GM12891 (cell line): ENCODE data around the gene TMEM119.
"Not testable (repeated sequence)": the region's sequence is repeated elsewhere in the genome, so short reads cannot be mapped to it uniquely, and the experiment has no call there.

Experiments used
- DNase-seq: peaks from one replicate; pipeline ENCODE4 v3.0.0; 2011; ENCODE audit warnings: low spot score; ENCODE audit not compliant: insufficient read length
- FAIRE-seq: peaks from 2 replicates; lab custom pipeline; 2011; peaks lifted over from hg19 to GRCh38; lab: Jason Lieb, UNC
- PAX5 ChIP-seq: IDR thresholded peaks from 2 replicates; pipeline ENCODE4 v1.6.1; 2011; ENCODE audit warnings: low read length, moderate library complexity, mild to moderate bottlenecking; ENCODE audit not compliant: insufficient read depth, severe bottlenecking
- POLR2A ChIP-seq: IDR thresholded peaks from 2 replicates; pipeline ENCODE4 v1.6.1; 2011; ENCODE audit warnings: low read depth, low read length, control low read depth
- POLR2AphosphoS5 ChIP-seq: IDR thresholded peaks from 2 replicates; pipeline ENCODE4 v1.6.1; 2011; ENCODE audit warnings: low read depth, low read length, control low read depth
- POU2F2 ChIP-seq: IDR thresholded peaks from 2 replicates; pipeline ENCODE4 v1.6.1; 2011; ENCODE audit warnings: low read depth, mild to moderate bottlenecking, control low read depth, low read length, moderate library complexity
- SPI1 ChIP-seq: IDR thresholded peaks from 2 replicates; pipeline ENCODE4 v1.6.1; 2011; ENCODE audit warnings: low read depth, low read length, control low read depth
- TAF1 ChIP-seq: IDR thresholded peaks from 2 replicates; pipeline ENCODE4 v1.6.1; 2011; ENCODE audit warnings: low read depth, low read length, control low read depth

Gene TMEM119

GRCh38 chr12:108575199-108575912, 22.5 kb downstream of the TMEM119 start:
- TF ChIP-seq POU2F2 (no peak), SPI1 (no peak)
- FAIRE-seq (no peak), DNase-seq (no peak)

- DNase-seq, FAIRE-seq: not testable (repeated sequence)
Measured at GRCh38 chr12:108574276-108574675, 23.6 kb downstream of the TMEM119 start.

GRCh38 chr12:108573317-108573716, 24.6 kb downstream of the TMEM119 start:
- no peak for DNase-seq

GRCh38 chr12:108572166-108572790, 25.6 kb downstream of the TMEM119 start:
- FAIRE-seq = peak; percentile 94

More at GRCh38 chr12:108573317-108573716, 24.6 kb downstream of the TMEM119 start:
- TF ChIP-seq SPI1 (no peak), POLR2A (no peak), POU2F2 (no peak), TAF1 (no peak), PAX5 (no peak), POLR2AphosphoS5 (no peak)
- FAIRE-seq = peak; percentile 71

GRCh38 chr12:108571609-108572165, 26.2 kb downstream of the TMEM119 start:
- no peak for DNase-seq
- FAIRE-seq = peak; percentile 5
- no peak for TF ChIP-seq TAF1
- TF ChIP-seq SPI1 = no peak
- TF ChIP-seq POLR2AphosphoS5 = no peak
- TF ChIP-seq PAX5 = no peak
- no peak for TF ChIP-seq POU2F2
- no peak; the same call in 1 of the 2 replicates for TF ChIP-seq POLR2A

More at GRCh38 chr12:108572166-108572790, 25.6 kb downstream of the TMEM119 start:
- no peak for DNase-seq
- TF ChIP-seq TAF1 = 0 out of 2 replicates have a peak, but pooled peaks have one; percentile 15
- TF ChIP-seq PAX5 = no peak
- TF ChIP-seq POLR2A = 0 out of 2 replicates have a peak, but pooled peaks have one; percentile 31
- peak; percentile 77; the same call in 1 of the 2 replicates for TF ChIP-seq POU2F2

GRCh38 chr12:108570743-108571608, 26.9 kb downstream of the TMEM119 start:
- TF ChIP-seq TAF1 (no peak), POU2F2 (no peak), SPI1 (no peak), POLR2A (no peak), POLR2AphosphoS5 (no peak), PAX5 (no peak)
- DNase-seq = no peak
- peak; percentile 40 for FAIRE-seq

- peak; percentile 97 for FAIRE-seq
- DNase-seq = no peak
- TF ChIP-seq PAX5 = peak; percentile 48
- no peak for TF ChIP-seq TAF1
- TF ChIP-seq SPI1 = peak; percentile 84
- peak; percentile 63 for TF ChIP-seq POLR2AphosphoS5
Measured at GRCh38 chr12:108568338-108569154, 29.3 kb downstream of the TMEM119 start.

GRCh38 chr12:108567406-108568337, 30.2 kb downstream of the TMEM119 start:
- no peak for DNase-seq
- FAIRE-seq = peak; percentile 20
- peak; percentile 68 for TF ChIP-seq SPI1
- TF ChIP-seq POLR2A = 0 out of 2 replicates have a peak, but pooled peaks have one; percentile 34
- 0 out of 2 replicates have a peak, but pooled peaks have one; percentile 43 for TF ChIP-seq TAF1
- no peak for TF ChIP-seq POLR2AphosphoS5
